COLO668 (cell line): Measurements from ENCODE around the gene SATB1.

Source experiments
- DNase-seq: peaks from one replicate; lab custom pipeline; 2025; ENCODE audit not compliant: unreplicated experiment; lab: John Stamatoyannopoulos, UW

Gene SATB1

DNA sequence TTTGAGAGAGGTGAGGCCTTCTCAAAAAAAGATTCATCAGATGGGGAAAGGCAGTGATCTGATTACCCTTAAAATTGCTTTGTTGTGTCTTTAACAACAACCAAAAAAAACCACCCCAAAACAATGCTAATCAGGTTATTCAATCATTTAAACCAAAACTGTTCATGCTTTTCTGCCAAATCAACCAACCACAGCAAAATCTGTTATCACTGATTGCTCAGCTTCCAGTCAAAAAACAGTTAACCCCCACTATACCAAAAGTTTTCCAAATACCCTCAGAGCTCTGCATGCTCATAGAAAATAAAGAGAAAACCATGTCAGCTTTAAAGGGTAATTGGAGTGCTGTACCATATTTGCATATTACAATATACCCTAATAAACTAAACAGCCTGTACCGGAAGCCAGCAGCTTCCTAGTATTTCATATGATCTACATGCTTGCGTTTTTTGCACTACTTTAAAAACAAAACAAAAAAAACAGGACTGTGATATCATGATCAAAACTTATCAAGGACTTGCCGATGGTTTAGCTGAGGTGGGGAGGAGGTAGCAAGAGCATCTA, 22.8 kb downstream of the SATB1 start:
- DNase-seq = no peak

GRCh38 chr3:18401300-18401961, 23.7 kb downstream of the SATB1 start:
- DNase-seq = no peak

DNA sequence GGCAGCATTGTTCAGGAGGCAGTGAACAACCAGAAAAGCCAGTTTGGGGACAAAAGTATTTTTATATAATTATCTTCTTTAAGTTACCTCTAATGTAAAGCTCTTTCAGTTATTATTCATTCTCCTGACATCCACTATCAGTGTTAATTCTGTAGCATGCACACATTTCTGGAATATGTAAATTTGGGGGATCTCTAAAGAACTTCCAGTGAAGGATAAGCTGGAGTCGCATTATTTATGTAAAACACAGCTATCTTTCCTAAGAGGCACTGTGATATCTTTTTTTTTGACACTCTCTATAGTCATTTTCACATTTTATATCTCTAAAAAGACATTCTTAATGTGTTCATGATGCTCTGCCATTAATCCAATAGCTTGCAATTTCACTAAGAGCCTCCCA, 26.7 kb downstream of the SATB1 start:
- no peak for DNase-seq

DNA sequence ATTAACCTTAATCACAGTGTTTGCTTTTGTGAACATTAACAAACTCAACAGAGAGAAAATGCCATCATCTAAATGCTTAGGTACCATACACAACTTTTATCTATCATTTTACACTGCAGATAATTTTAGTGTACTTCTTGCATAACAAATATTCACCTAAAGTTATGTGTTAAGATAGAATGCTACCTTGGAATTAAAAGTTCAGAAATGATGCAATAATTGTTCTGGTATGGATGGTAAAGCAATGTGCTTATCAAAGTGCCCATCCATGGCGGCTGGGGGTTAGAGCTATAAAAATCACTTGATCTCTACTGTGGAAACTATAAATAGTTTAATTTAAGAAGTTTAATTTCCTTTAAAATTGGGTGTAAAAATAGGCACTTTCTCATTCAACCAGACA, 28.7 kb downstream of the SATB1 start:
- no peak for DNase-seq

DNA sequence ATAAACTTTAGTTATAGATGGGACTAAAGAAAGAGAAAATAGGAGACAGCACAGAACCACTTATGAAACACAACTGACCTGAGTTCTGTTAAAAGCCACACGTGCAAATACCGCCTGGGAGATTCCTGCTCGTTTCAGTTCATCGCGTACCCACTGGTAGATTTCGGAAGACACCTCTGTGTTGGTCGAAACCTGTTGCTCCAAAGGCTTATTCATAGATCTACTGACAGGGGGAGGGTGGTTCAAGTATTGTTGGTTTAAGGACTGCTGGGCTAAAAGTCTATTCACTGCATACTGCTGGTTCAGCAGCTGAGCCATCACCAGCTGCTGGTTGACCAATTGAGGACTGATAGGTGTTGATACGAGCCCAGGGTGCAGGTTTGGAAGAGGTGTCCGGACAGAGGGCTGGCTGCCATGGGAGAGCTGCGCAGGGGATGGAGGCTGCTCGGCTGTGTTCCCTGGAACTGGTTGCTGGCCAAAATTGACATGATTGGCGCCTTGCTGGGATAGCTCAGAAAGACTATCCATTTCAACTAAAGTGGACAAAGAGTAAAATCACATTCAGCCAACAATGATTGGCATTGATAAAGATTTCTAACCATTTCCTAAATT, 30.6 kb downstream of the SATB1 start:
- no peak for DNase-seq

DNA sequence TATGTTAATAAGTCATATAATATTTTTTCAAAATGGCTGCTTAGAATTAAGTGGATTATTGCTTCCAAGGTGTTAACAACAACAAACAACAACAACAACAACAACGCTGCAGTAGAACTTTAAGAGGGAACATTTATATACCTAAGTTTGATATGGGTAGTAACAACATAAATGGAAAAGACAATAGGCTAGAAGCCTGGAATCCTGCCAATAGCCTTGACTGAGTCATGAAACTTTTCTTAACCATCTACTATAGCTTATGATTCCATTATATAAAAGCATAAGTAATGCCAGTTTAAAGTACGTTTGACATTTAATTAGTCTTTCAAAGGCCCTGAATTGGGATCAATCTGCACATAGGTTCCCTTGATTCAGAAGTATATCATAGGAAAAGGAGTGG, 31.2 kb downstream of the SATB1 start:
- DNase-seq = no peak

DNA sequence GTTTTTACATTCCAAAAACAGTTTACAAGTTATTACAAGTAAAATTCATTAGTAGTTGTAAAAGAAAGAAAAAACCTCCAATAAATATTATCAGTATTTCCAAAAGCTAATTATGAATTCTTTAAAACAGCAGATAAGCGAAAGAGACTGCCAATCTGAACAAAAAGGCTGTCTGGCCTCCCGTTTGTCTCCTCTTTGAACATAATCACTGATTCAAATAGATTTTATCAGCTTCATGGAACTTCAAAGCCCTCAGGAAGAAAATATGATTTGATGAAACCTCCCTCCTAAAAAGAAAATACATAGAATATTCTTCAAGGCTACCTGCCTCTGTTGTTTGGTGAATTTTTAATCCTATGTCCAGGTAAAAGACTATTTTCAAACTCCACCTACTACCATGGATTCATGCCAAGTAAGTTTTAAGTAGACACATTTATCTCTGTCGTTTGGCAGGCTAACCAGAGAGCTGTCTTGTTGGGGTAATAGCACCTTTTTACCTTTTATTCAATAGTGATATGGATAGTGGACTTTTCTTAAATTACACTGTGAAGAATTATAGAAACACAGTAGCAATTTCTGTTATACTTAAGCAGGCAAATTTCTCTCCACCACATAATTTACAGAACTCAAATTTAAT, 35.0 kb downstream of the SATB1 start:
- DNase-seq = no peak

DNA sequence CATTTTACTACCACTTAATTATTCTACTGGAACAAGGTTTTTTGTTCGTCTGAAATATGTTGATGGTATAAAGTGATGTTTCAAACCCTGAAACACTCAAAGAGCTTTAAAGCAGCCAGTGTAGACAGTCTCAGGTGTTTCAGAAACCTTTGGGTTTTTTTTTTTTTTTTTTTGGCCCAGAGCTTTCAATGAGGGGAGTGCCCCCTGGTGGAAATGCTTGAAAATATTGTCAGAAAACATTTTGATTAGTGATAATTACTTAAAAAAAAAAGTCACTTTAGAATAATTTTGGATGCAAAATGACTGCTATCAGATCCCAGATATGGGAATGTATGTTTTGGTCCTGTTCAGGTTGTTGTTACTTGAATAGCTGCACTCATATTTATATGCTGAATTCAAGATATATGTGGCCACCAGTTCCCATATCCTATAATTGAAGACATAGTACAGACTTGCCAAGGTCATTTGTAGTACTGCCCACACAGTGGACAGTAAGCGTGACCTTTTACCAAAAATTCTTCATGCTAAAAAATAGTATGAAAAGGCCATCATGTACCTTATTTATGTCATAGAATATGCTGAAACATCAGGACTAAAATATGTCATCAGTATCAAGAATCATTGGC, 35.9 kb downstream of the SATB1 start:
- no peak for DNase-seq

- DNase-seq = no peak
These were observed 38.8 kb downstream of the SATB1 start for GRCh38 chr3:18386274-18386890.

DNA sequence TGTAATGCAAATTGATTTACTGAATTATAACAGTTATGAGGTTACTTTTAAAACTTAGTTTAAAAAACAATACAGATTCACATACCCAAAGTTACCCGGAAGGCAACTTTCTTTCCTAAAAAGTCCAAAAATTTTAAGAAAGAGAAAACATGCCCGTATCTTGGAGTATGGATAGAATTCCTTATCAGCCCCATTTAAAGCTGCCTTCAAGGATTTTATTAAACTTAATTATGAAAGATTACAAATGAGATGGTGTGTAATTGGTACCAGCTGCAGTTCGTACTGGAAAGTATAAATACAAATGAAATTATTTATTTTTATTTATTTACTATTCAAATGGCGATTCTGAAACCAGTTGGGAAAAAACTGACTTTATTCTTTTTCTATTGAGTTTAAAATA, 39.4 kb downstream of the SATB1 start:
- DNase-seq = no peak

GRCh38 chr3:18382760-18383369, 42.3 kb downstream of the SATB1 start:
- DNase-seq = no peak

DNA sequence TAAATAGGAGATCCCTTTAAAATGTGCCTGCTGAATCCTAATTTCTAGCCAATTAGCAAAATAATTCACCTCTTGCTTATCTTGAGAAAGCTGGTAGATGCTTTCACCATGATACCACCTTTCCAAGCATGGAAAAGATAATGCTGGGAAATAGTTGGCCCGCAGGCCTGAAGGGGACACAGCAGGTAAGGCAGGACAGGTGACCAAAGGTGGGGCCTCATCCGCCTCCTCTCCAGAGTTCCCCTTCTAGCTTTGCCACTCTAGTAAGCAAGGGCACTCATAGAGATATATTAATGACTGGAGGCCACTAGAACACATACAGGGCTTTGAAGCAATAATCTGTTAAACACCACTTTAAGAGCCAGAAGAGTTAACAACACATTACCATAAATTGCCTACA, 45.5 kb downstream of the SATB1 start:
- DNase-seq = no peak

DNA sequence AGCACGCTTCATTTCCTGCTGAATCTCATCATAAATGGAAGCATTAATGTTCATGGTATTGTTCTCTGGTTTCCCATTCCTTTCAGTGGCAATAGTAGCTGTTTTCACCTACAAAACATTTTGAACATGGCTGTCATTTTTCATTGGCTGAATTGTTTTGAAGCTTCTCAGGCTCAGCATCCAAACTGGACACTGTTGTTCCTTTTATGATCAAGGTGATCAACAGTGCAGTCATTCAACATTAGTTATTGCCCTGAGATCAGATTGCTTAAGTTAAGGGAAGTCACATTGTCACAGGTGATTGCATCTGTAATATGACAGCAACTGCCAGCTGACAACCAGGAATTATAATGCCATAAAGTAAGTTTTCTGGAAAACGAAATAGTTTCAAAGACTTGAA, 46.9 kb downstream of the SATB1 start:
- no peak for DNase-seq

- DNase-seq = no peak
These were observed 48.5 kb downstream of the SATB1 start for GRCh38 chr3:18376682-18377081.

GRCh38 chr3:18372786-18373405, 52.2 kb downstream of the SATB1 start:
- no peak for DNase-seq

GRCh38 chr3:18370672-18371071, 54.5 kb downstream of the SATB1 start:
- no peak for DNase-seq

DNA sequence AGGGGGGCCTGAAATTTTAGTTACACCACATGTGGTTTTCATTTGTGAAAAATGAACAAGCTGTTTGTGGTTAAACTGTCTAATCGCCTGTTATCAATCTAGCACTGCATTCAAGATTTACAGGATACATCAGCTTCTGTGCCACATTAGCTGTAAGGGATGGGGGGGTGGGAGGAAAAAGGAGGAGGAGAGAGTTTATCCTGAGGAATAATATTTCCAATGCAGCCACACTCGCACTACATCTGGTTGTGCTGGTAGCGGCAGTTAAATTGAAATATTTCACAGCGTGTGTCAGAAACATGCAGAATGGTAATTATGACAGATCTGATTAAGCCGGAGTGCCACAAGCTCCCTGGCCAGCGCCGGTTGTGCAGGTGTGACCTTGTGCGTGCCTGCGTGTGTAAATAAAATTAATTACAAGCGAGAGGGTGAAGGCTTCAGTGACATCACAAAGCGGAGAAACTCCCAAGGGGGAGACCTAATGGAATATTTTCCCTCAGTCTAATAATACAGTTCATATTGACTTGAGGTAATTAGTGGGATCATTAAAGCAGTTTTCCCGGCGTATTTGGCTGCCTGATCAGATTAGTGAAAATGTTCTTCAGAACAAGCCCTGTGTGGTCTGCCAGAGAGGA, 55.5 kb downstream of the SATB1 start:
- no peak for DNase-seq

GRCh38 chr3:18366258-18366657, 58.9 kb downstream of the SATB1 start:
- no peak for DNase-seq

GRCh38 chr3:18363338-18363737, 61.8 kb downstream of the SATB1 start:
- DNase-seq = no peak

GRCh38 chr3:18357747-18358146, 67.4 kb downstream of the SATB1 start:
- no peak for DNase-seq
